Stimulated activated naive CD8-positive, alpha-beta T cell treated with anti-CD3 and anti-CD28 coated beads, Interleukin-15, amount 100 ng/mL, for 72 hours (primary cell): ENCODE data around the gene TRPC1.

Source experiments
- ATAC-seq: fragments of 150-1000 bp; cut with Tn5 transposase; 2 replicates; pipeline ENCODE4 v1.10.0; 2021; ENCODE audit warnings: mild to moderate bottlenecking, moderate library complexity
- DNase-seq, 2 donors: peaks; one replicate each; pipeline ENCODE4 v3.0.0; 2021 to 2022
- H3K27ac Mint-ChIP-seq, 2 donors: one replicate each; pipeline ENCODE4 v1.8.0; 2022; ENCODE audit warnings: mild to moderate bottlenecking in 2 of 2, mixed read lengths in 2 of 2, moderate library complexity in 2 of 2
- H3K27me3 Mint-ChIP-seq: one replicate; pipeline ENCODE4 v1.8.0; 2022; ENCODE audit warnings: mixed read lengths
- H3K4me1 Mint-ChIP-seq: one replicate; pipeline ENCODE4 v1.8.0; 2022; ENCODE audit warnings: mild to moderate bottlenecking, mixed read lengths
- H3K4me3 Mint-ChIP-seq, 2 donors: one replicate each; pipeline ENCODE4 v1.8.0; 2022; ENCODE audit warnings: mild to moderate bottlenecking in 2 of 2, mixed read lengths in 2 of 2, moderate library complexity in 1 of 2
- H3K9me3 Mint-ChIP-seq, 2 donors: one replicate each; pipeline ENCODE4 v1.8.0; 2022; ENCODE audit warnings: mixed read lengths in 2 of 2

TRPC1 gene

DNA sequence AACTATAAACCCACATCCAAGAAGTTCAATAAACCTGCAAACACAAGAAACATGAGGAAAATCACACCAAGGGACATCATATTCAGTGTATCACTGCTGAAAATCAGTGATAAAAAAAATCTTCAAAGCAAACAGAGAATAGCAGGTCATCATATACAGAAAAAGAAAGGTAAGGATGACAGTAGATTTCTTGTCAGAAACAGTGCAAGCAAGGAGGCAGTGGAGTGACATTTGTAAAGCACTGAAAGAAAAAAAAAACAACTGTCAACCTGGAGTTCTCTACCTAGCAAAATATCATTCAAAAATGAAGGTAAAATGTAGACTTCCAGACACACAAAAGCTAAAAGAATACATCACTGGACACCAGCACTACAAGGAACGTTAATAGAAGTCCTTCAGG, 71.5 kb downstream of the TRPC1 start:
- ATAC-seq: no peak

DNA sequence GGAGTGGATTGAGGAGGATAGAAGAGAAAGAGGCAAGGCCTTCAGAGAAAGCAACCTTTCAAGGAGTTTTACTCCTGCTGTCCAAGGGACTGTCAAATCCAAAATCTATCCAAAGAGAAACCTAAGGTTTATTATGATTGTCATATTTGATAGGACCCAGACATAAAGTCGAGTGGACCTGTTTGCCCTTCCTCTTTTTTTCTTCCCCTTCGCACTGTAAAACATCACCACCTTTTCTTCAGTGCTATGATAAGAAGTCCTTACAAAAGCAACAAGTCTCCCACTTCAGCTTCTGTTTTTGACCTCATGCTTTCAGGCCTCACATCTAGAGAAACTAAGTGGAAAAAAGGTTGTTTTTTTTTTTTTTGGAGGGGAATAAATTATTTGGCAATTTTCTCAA, 73.0 kb downstream of the TRPC1 start:
- no peak for DNase-seq
- H3K9me3 Mint-ChIP-seq: no peaks in the 10 kb centered on the region

More for the DNA sequence above, 71.5 kb downstream of the TRPC1 start:
- H3K27ac Mint-ChIP-seq: no peak overlapping the region
- DNase-seq: no peak
- H3K27me3 Mint-ChIP-seq: no peaks in the 10 kb centered on the region
- no peaks in the 10 kb centered on the region for H3K9me3 Mint-ChIP-seq
- no peaks in the 10 kb centered on the region for H3K4me1 Mint-ChIP-seq
- H3K4me3 Mint-ChIP-seq: no peak overlapping the region

DNA sequence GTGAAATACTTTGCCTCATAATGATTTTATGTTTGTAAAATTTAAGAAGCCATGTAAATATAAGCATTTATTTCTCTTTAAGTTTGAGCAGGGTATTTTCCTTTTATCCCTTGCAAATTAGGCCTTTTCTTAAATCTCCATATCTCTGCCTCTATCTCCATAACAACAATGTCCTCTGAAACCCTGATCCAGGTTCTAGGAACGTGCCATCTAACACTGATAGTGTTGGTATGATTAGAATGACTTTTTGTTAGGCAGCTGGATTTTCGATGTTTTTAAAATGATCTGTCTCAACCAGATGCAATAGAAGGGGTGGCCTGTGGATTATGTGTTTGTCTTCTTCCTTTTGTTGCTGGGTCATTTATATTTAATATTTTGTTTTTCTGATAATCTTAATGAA, 77.9 kb downstream of the TRPC1 start:
- H3K4me3 Mint-ChIP-seq: no peak overlapping the region
- no peak for DNase-seq
- H3K27me3 Mint-ChIP-seq: no peaks in the 10 kb centered on the region
- no peak for ATAC-seq
- H3K9me3 Mint-ChIP-seq: no peaks in the 10 kb centered on the region
- H3K27ac Mint-ChIP-seq: no peak overlapping the region
- no peaks in the 10 kb centered on the region for H3K4me1 Mint-ChIP-seq

More for the DNA sequence above, 73.0 kb downstream of the TRPC1 start:
- H3K27ac Mint-ChIP-seq: no peak overlapping the region
- H3K4me1 Mint-ChIP-seq: no peaks in the 10 kb centered on the region
- no peak for ATAC-seq
- H3K27me3 Mint-ChIP-seq: no peaks in the 10 kb centered on the region
- H3K4me3 Mint-ChIP-seq: no peak overlapping the region

DNA sequence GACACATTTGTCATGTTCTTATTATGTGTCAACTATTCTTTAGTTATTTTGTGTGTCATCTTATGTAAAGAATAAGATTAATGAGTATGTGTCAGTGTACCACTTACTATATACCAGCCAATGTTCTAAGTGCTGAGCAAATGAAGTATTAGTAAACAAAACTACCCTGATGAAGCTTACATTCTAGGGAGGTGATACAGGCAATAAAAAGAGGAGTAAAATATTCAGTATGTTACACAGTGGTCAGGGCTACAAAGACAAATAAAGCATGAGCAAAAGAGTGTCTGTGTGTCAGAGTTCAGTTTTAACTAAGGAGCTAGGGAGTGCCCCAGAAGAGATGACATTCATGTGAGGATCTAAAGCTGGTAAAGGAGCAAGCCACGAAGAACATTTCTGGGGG, 79.1 kb downstream of the TRPC1 start:
- no peaks in the 10 kb centered on the region for H3K27me3 Mint-ChIP-seq
- H3K27ac Mint-ChIP-seq: no peak overlapping the region
- DNase-seq: no peak
- H3K4me3 Mint-ChIP-seq: no peak overlapping the region
- no peaks in the 10 kb centered on the region for H3K4me1 Mint-ChIP-seq
- H3K9me3 Mint-ChIP-seq: no peaks in the 10 kb centered on the region
- no peak for ATAC-seq

DNA sequence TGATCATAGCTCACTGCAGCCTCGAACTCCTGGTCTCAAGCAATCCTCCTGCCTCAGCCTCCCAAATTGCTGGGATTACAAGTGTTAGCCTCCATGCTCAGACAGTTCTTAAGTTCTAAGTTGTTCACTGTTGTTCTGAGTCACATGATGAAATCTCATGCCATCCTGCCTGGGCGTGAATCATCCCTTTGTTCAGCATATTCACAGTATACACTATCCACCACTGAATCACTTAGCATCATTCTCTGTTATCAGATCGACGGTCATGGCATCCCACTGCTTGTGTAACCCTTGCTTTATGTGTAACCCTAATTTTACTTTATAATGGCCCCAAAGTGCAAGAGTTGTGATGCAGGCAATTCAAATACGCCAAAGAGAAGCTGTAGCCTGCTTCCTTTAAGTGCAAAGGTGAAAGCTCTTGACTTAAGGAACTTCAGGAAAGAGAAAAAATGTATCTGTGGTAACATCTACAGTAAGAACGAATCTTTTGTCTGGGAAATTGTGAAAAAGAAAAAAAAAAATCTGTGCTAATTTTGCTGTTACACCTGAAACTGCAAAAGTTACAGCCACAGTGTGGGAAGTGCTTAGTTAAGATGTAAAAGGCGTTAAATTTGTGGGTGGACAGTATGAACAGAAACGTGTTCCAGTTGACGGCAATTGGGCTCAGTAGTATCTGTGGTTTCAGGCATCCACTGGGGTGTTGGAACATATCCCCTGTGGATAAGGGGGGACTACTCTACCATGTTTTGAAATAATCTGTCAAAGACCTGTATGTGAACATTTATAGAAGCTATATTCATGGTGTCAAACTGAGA, 84.5 kb downstream of the TRPC1 start:
- no peaks in the 10 kb centered on the region for H3K9me3 Mint-ChIP-seq
- ATAC-seq: peak; percentile 58
- DNase-seq: no peak
- H3K27me3 Mint-ChIP-seq: no peaks in the 10 kb centered on the region
- H3K27ac Mint-ChIP-seq: no peak overlapping the region
- H3K4me1 Mint-ChIP-seq: no peaks in the 10 kb centered on the region
- no peak overlapping the region for H3K4me3 Mint-ChIP-seq

DNA sequence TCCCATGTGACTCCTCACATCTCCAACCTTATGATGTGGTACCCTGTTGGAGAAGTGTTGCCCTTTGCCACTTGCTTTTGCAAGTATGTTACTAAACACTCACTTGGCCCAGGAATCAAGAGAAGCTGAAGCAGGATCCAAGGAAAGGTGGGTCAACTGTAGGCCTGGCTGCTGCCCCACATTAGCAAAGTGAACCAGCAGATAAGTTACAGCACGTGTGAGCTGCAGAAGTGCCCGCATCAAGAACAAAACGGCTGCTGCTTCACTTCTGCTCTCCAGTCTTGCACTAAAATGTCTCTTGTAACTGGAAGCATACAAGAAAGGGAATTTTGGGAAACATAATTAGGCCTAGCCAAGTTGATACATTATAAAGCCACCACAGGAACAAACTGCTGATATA, 85.4 kb downstream of the TRPC1 start:
- no peak overlapping the region for H3K4me3 Mint-ChIP-seq
- H3K9me3 Mint-ChIP-seq: no peaks in the 10 kb centered on the region
- ATAC-seq (no peak), DNase-seq (no peak)
- no peaks in the 10 kb centered on the region for H3K27me3 Mint-ChIP-seq
- no peaks in the 10 kb centered on the region for H3K4me1 Mint-ChIP-seq
- H3K27ac Mint-ChIP-seq: no peak overlapping the region

DNA sequence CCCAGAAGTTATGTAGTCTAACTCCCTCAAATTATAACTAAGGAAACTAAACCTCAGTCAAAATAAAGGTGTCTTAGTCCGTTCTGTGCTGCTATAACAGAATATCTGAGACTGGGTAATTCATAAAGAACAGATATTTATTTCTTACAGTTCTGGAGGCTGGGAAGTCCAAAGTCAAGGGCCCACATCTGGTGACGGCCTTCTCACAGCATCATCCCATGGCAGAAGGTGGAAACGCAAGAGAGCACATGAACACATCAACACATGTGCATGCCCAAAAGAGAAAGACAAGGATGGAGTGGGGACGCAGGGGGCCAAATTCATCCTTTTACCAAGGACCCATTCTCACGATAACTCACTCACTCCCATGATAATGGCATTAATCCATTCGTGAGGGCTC, 92.0 kb downstream of the TRPC1 start:
- Mint-ChIP-seq H3K27me3 (peaks cover 7% of the 10 kb centered on the region), H3K9me3 (no peaks in the 10 kb centered on the region), H3K4me3 (no peak overlapping the region), H3K27ac (no peak overlapping the region), H3K4me1 (no peaks in the 10 kb centered on the region)
- DNase-seq (no peak), ATAC-seq (no peak)

DNA sequence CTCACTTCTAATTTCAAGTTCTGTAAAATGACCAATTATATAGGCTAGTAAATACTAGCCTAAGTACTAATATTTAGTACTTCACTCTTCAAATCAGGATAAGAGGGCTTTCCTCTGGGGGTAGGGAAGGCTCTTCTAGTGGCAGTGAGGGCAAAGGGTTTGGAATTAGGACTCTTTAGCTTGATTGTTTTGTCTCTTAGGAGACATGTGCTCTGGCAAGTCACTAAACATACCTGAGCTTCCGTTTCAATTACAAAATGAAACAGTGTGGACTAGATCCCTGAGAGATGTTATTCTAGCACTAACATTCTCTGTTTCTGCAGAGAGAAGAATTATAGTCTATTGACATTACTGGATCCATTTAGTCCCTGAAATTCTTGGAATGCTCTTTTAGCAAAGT, 93.5 kb downstream of the TRPC1 start:
- H3K9me3 Mint-ChIP-seq: no peaks in the 10 kb centered on the region
- no peaks in the 10 kb centered on the region for H3K4me1 Mint-ChIP-seq
- ATAC-seq (no peak), DNase-seq (no peak)
- no peak overlapping the region for H3K27ac Mint-ChIP-seq
- no peak overlapping the region for H3K4me3 Mint-ChIP-seq
- peaks cover 7% of the 10 kb centered on the region for H3K27me3 Mint-ChIP-seq

DNA sequence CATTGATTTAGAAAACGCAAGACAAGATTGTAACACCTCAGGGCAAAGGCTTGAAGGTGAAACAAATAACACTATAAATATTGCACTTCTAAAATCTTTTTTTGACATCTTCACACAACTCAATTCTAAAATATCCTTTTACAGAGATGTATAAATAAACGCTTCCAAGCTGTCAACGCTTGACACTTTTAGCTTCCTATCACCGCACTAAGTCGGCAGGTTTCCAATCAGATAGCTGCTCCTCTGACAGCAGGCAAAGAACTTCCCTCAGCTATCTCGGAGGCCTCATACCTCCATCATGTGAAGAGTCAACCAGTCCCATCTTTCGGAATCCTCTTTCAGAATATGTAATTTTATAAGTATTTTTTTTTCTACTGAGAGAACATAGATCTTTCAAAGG, 94.1 kb downstream of the TRPC1 start:
- DNase-seq (no peak), ATAC-seq (no peak)
- no peak overlapping the region for H3K4me3 Mint-ChIP-seq
- H3K4me1 Mint-ChIP-seq: no peaks in the 10 kb centered on the region
- H3K27ac Mint-ChIP-seq: no peak overlapping the region
- peaks cover 7% of the 10 kb centered on the region for H3K27me3 Mint-ChIP-seq
- no peaks in the 10 kb centered on the region for H3K9me3 Mint-ChIP-seq

DNA sequence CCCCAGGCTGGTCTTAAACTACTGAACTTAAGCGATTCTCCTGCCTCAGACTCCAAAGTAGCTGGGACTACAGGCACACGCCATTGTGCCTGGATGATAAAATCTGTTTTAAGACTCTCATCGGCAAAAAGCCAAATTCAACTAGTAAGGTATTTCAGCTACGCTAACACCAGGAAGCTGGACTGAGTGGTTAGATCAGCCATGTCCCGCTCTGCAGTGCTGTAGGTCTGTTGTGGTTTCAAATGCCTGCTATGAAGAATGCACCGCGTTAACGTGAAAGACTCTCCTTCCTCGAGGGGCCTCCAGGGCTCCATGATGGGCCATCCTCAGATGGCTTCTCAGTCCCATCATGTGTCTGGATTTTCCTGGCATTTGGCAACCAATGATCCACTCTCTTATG, 94.8 kb downstream of the TRPC1 start:
- peaks cover 7% of the 10 kb centered on the region for H3K27me3 Mint-ChIP-seq
- H3K4me1 Mint-ChIP-seq: no peaks in the 10 kb centered on the region
- DNase-seq (no peak), ATAC-seq (no peak)
- no peak overlapping the region for H3K27ac Mint-ChIP-seq
- no peak overlapping the region for H3K4me3 Mint-ChIP-seq
- H3K9me3 Mint-ChIP-seq: no peaks in the 10 kb centered on the region

DNA sequence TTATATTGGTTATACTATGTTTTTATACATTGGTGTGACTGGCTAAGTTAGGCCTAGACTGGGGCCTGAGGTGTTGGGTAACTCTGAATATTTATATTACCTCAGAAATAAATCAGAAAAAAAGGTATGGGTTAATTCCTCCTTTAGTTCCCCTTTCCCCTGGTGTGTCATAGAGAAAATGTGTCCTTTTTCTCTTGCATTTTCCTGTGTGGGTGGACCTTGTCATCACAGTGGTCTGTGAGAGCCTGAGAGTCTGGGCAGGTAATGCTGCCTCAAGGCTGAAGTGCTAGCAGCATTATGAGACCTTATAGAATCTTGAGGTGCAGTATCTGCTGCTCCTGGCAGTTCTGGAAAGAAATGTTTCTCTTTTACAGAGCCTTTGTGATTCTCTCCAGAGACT, 95.3 kb downstream of the TRPC1 start:
- no peak for DNase-seq
- Mint-ChIP-seq H3K9me3 (no peaks in the 10 kb centered on the region), H3K4me3 (no peak overlapping the region), H3K4me1 (no peaks in the 10 kb centered on the region), H3K27me3 (peaks cover 7% of the 10 kb centered on the region), H3K27ac (peak overlapping the region in 1 of 2 donors; percentile 19)
- no peak for ATAC-seq

DNA sequence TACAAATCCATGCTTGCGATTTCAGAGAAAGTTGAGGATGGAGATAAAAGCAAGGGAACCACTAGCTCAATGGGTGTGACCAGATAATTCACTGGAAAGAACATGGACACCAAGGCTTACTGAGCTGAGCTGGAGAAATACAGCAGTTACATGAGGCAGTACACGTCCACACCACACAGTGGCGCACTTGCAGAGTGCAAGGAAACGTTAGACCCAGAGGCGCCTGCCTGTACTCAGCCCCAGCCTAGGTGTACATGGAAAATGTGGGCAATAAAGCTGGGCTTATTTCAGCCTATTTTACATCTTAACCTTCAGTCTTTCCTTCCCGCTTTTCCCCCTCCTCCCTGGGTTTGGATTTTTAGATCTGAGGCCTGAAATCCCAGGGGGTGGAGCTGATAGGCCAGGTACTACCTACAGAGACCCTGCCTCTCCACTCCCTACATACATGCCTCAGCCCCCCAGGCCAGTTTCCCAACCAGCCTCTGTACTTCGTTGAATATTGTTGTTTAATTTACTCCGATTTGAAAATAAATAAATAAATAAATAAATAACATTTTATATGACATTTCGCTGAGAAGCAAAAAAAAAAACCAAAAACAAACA, 105.0 kb downstream of the TRPC1 start:
- DNase-seq (peak; percentile 69 to 71), ATAC-seq (peak; percentile 95)
- Mint-ChIP-seq H3K27ac (no peak overlapping the region), H3K4me1 (no peaks in the 10 kb centered on the region), H3K27me3 (peaks cover 33% of the 10 kb centered on the region), H3K9me3 (no peaks in the 10 kb centered on the region), H3K4me3 (no peak overlapping the region)

DNA sequence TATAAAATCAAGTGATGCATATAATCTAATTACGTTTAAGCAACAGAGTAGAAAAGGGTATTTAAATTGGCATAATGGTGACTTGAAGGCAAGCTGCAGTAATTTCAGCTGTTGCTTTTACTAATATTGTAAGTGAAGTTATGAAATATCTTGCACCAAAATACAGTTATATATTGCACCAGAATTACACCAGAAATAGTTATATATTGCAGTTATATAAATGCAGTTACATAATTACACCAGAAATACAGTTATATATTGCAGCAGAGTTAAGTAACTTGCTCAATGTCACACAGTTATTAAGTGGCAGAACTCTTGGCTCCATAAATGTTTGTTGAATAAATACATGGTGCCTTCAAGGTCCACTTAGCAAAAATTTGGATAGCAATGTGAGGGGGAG, 113.7 kb downstream of the TRPC1 start:
- no peak overlapping the region for H3K27ac Mint-ChIP-seq
- no peak for ATAC-seq
- DNase-seq: no peak
- H3K4me1 Mint-ChIP-seq: no peaks in the 10 kb centered on the region
- no peaks in the 10 kb centered on the region for H3K9me3 Mint-ChIP-seq
- no peak overlapping the region for H3K4me3 Mint-ChIP-seq
- H3K27me3 Mint-ChIP-seq: peaks cover 15% of the 10 kb centered on the region

DNA sequence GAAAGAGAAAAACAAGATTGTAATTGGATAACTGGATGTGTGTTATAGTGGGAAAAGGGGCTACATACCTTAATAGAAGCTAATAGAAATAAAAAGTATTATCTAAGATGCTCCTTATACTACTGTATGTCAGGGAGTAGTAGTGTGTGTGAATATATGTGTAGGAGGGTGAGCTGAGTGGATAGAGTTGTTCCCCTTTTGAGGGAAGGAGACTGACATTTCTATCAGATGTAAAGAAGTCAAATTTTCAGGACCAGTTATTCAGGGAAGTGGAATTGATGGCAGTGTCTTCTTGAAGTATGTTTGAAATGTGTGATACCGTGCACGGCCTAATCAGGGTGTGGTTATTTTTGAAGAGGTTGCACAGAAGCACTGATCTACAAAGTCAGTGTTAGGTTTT, 116.0 kb downstream of the TRPC1 start:
- H3K4me3 Mint-ChIP-seq: no peak overlapping the region
- H3K27me3 Mint-ChIP-seq: peaks cover 11% of the 10 kb centered on the region
- no peaks in the 10 kb centered on the region for H3K9me3 Mint-ChIP-seq
- peak overlapping the region in 1 of 2 donors; percentile 76 for H3K27ac Mint-ChIP-seq
- no peak for ATAC-seq
- DNase-seq: no peak
- no peaks in the 10 kb centered on the region for H3K4me1 Mint-ChIP-seq

DNA sequence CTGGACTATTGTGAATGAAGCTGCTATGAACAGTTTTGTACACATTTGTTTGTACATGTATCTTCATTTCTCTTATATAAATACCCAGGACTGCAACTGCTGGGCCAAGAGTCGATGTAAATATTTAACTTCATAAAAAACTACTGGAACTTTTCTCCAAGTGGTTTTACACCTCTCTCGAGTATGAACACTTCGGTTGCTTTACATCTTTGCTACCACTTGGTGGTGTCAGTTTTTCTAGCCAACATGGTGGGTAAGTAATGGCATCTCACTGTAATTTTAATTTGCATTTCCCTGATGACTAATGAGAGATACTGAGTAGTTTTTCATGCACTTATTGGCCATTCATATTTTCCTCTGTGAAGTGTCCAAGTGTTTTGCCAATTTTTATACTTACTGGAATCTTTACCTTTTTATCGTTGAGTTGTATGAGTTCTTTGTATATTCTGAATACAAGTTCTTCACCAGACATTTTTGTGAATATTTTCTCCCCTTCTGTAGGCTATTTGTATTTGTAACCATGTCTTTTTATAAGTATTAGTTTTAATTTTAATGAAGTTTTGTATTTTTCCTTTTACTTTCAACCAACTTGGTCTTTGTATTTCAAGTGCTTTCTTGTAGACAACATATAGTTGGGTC, 120.6 kb downstream of the TRPC1 start:
- peak; percentile 71 for ATAC-seq
- no peaks in the 10 kb centered on the region for H3K27me3 Mint-ChIP-seq
- no peaks in the 10 kb centered on the region for H3K9me3 Mint-ChIP-seq
- H3K4me1 Mint-ChIP-seq: no peaks in the 10 kb centered on the region
- H3K4me3 Mint-ChIP-seq: no peak overlapping the region
- H3K27ac Mint-ChIP-seq: no peak overlapping the region
- peak in 1 of 2 donors; percentile 7 for DNase-seq

DNA sequence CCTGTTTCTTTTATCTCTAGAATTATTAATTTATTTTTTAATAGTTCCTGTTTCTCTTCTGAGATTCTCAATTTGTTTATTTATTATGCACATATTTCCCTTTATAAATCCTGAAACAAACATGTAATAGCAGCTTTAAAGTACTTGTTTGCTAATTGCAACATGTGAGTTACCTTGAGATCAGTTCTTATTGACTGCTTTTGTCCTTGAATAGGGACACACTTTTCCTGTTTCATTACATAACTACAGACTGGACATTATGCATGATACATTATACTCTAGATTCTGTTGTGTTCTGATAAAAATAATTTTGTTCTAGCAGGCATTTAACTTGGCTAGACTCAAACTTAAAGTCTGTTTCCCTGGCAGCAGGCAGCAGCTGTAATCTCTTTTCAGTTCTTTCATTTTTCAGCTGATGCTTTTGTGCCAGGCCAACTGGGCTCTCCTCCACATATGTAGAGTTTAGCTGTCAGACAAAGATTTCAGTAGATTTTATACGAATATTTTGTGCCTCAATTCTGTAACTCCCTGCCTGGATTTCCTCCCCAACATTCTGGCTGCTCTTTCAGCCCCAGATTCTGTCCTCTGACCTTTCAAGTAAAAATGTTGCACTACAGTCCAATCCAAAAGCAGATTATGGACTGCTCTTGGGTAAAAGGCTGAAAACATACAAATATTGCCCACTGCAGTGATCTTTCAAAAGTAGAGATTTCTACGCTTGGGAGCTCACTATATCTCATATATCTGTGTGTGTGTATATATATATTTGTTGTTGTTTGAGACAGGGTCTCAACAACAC, 123.1 kb downstream of the TRPC1 start:
- Mint-ChIP-seq H3K4me1 (no peaks in the 10 kb centered on the region), H3K27ac (no peak overlapping the region), H3K9me3 (no peaks in the 10 kb centered on the region), H3K4me3 (no peak overlapping the region), H3K27me3 (no peaks in the 10 kb centered on the region)
- ATAC-seq: no peak
- no peak for DNase-seq
